Left renal pelvis (tissue), 4 donors: Measurements from ENCODE around the gene TRPV6. TPM values are rescaled to one million over a fixed set of nuclear protein-coding genes. Genes with fewer than 3 reads are reported as not detected.

Experiments used
- DNase-seq, 4 donors: peaks; one replicate each; pipeline ENCODE4 v3.0.0-alpha.2; 2013; ENCODE audit warnings: low read depth in 4 of 4, low spot score in 3 of 4
- polyA plus RNA-seq, 4 donors: library from polyadenylated mRNA; unstranded; fragments of 120-200 nt; gene quantifications; one replicate each; pipeline ENCODE4 v1.2.1, GENCODE V29; 2013; ENCODE audit not compliant: insufficient read length in 4 of 4

The TRPV6 gene
- polyA plus RNA-seq, 4 donors: 0.31 to 18.5 (median 11.3) TPM

GRCh38 chr7:142908921-142909890 lies 23.7 kb upstream of the TRPV6 start:
- DNase-seq: no peak

DNA sequence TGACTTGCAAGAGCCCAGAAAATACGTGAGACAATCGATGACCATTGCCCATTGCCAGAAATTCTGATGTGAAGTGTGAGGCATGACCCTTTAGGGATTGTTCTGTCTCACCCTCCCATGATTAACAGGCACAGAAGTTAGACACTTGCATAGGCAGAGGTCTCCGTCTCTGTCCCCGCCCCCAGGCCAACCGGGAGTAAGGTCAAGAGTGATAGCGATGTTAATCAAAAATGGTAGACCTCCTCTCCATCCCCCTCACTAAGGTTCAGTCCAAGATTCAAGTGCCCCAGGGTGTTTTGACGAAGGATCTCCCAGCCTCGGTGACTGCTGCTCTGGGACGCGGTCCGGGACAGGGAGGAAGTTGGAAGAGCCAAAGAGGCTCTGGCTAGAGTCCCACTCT lies 22.7 kb upstream of the TRPV6 start:
- no peak for DNase-seq

GRCh38 chr7:142906643-142907042 lies 21.1 kb upstream of the TRPV6 start:
- no peak for DNase-seq

DNA sequence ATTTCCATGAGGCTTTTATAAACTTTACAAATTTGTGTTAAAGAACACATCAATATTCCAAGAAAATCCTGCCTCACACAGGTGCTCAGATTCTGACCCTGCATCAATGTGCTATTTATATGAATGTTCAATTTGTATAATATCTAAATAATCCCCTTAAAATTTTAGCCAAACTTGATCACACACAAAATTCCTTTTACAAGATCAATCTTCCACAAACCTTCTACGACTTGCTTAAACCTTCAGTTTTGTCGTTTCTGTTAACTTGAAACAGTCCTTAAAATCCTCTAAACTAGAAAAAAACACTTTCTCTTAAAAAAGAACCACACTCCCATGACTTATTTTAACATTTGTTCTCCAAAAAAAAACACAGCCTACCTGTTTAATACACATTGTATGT lies 20.2 kb upstream of the TRPV6 start:
- no peak for DNase-seq

DNA sequence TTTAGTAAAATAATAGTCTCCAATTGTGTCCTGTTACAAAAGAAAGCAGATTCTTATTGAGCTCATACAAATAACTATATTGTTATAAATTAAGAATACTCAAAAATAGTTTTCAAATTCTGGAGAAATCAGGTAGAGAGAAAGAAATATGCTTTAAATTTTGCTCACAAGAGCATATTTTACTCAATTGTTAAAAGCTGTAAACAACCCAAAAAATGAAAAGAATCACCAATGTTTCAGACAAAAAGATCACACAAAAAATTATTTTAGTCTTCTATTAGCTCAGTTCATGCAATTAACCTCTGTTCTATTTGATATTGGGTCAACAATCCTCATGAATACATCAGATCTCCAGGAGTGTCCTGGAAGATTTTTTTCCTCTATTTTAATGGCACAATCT lies 18.6 kb upstream of the TRPV6 start:
- no peak for DNase-seq

- no peak for DNase-seq
Observed at GRCh38 chr7:142901426-142902259, 16.1 kb upstream of the TRPV6 start.

GRCh38 chr7:142899661-142900060 lies 14.1 kb upstream of the TRPV6 start:
- DNase-seq: no peak

GRCh38 chr7:142898377-142899170 lies 13.0 kb upstream of the TRPV6 start:
- DNase-seq: no peak

DNA sequence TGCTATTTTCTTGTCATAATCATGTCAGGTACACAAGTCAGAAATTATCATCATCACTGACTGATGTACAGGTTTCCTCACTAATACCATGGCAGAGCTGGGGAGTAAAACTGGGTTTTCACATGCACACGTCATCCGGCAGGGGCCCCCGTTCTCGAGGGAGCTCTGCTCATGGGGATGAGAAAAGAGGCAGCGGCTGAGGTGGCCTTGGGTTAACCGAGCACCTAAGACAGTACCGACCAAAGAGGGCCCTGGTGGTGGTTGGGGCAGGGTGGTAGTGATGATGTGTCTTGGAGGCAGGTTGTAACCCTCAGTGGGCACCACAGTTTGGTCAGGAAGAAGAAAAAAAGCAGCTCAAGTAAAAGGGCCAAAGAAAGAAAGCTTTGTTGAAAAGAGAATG lies 12.1 kb upstream of the TRPV6 start:
- DNase-seq: no peak

DNA sequence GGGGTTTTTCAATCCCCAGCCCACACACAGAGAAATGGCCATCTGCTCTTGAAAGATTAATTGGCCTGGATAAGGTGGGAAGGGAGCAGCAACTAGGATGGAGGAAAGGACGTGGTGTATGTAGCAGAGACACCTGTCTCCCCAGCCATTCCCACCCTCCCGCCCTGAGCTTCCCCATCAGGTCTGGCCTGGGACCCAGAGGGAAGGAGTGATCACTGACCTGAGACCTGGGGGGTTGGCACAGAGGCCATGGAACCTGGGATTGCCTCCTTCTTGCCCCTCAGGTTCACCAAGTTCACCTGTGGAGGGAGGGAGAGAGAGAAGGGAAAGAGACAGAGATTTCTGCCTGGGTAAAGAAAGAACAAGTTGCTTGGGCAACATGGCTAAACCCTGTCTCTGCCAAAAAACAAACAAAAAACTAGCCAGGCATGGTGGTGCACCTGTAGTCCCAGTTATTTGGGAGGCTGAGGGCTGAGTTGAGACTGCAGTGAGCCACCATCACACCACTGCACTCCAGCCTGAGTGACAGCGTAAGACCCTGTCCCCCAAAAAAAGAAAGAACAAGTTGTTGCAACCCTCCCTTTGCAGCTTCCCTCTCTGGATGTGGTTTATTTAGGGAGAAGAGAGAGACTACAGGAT lies 11.3 kb upstream of the TRPV6 start:
- no peak for DNase-seq

DNA sequence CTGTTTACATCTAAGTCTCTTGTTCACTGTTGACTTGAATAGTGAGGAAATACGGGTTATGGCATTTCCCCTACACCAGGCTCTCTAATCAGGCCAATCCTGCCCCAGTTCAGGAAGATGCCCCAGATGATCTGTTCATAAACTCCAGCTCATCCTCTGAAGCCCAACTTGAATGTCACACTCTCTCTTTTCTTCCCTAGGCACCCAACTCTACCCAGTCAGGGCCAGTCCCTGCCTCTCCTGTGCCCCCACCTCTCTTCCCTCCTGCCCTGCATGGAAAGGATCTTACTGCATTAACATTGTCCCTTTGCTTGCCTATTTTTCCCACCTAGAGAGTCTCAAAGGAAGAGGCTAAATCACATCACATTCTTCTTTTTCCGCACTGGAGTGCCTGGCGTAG lies 10.6 kb upstream of the TRPV6 start:
- DNase-seq: no peak

DNA sequence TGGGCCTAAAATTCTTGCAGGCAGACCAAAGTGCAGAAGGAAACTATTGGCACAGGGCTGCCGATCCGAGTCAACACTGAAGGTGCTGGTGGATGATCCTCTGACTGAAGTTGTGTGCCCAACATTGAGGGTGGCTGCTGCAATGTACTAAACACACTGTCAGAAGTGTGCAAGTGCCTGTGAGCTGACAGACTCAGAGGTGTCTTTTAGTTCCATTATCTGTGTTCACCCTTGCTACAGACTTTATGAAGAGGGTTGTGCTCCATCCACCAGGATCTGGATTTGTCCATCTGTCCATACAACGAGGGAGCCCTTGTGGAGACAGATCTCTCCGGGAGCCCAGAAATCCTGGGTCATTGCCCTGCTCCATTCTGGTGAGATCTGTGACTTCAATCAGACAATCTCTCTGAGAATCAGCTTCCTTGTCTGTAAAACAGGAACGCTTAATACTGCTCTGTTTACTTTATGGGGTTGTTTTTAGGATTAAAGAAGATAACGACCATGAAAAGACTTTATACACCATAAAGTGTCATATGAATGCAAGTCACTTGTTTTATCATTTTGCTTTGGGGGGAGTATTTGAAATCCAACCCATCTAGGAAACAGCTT lies 9.5 kb upstream of the TRPV6 start:
- DNase-seq: no peak

- DNase-seq: no peak
Observed at GRCh38 chr7:142894112-142894984, 8.8 kb upstream of the TRPV6 start.

DNA sequence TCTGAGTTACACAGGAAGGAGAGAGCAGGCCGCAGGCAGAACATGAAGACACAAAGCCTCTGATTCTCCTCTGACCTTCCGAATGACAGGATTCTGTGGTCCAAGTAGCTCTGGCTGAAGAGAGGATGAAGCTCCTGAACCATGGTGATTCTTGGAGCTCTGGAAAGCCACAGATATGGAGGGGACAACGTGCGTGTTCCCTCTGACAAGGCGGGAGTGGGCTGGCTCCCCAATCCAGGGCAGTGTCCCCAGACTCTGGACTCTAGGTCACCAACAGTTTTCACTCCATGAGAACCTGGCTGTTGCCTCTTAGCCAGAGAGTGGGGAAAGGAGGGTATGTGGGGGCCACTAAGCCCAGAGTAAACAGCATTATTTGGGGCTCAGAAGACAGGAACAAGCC lies 7.4 kb upstream of the TRPV6 start:
- DNase-seq: no peak

DNA sequence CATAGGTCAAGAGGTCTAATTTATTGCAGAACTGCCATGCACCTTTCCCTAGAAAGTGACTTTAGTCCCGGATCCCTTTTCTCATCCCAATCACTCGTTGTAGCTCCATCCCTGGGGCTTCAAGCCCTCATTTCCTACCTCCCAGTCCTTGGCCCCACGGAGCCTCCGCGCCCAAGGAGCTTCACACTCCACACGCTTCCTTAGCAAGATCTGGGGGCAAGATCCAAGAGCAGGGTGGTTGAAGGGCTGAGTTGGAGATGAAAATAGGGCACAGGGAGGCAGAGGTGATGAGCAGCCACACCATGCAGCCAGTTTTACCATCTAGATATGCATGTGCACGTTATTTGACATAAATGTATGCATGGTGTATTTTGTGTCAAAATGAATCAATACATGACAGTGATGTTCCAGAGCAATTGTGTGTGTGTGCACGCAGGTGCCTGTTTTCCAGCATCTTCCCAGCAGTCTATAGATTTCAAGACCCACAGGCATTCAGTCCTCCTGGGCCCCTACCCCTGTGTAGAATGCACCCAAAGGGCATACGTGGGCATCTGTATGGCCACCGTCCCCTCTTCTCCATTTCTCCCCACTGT lies 6.0 kb upstream of the TRPV6 start:
- no peak for DNase-seq

DNA sequence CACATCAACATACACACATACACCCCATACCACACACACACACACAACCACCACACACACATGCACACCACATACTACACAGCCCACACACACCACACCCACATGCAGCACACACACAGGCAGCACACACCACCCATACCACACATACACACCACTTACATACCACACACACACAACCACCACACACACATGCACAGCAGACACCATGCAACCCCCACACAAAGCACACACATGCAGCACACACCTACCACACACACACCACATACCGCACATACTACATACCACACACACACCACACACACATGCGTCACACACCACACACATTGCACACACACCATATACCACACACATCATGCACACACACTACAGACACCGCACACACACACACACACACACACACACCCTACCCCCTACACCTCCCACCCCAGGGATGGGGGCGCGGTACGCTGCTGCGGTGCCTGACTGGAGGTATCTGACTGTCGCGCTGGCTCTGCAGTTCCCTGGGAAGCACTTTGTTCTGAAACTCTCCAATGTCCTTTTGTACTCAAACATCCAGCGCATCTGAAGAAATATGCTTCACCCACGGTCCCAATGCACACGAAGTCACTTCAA lies 5.4 kb upstream of the TRPV6 start:
- DNase-seq: no peak

DNA sequence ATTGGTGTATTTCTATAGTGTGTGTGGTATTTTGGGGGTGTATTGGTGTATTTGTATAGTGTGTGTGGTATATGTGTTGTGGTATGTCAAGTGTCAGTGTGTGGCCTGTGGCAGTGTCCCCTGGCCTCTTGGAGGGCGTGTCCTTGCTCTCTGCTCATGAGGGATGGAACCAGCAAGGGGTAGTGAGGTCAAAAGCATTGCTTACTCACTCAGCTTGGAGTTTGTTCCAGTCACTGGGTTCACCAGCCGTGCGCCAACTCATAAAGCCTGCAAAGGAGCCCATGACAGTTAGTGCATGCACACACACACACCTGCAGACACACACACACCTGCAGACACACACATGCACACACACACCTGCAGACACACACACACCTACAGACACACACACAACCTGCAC lies 4.3 kb upstream of the TRPV6 start:
- DNase-seq: no peak
